ENCODE measurements around the gene CCDC88A.
"Not testable (repeated sequence)": the region's sequence is repeated elsewhere in the genome, so short reads cannot be mapped to it uniquely, and the experiment has no call there.

Gene CCDC88A

DNA sequence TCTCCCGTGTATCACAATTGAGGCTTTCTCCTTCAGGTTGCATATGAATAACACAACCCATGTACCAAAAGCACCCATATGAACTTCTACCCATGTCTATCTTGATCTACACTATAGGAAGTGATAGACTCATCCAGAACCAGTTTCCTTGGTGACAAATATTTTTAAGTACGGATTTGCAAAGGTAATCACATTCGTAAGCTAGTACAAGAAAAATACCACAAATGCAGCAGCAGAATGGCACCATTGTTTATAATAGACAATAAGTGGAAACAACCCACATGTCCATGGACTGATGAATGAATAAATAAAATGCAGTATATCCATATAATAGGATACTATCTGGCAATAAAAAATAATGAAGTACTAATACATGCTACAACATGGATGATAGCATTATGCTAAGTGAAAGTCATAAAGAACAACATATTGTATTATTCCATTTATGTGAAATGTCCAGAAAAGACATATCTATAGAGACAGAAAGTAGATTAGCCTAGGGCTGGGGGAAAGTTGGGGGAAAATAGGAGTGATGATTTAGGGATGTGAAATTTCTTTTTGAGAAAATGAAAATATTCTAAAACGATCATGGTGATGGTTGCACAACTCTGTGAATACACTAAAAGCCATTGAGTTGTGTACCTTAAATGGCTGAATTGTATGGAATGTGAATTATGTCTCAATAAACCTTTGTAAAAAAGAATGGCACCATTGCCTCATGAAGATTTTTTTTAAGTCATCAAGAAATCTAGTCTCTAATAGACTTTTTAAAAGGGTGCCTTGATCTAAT lies 3.4 kb upstream of the CCDC88A start:
- DNase-seq: no peak

DNA sequence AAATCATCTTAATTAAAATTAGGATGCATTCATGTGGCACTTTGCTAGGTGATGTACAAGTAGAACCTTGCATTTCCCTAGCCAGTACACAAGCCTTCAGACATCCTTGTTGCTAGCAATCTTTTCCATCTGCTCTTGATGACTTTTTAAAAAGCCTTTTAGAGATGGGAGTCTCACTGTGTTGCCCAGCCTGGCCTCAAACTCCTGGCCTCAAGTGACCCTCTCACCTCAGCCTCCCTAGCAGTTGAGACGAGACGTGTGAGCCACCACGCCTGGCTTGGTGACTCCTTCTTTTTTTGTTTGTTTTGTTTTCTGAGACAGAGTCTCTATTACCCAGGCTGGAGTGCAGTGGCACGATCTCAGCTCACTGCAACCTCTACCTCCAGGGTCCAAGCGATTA lies 1.7 kb upstream of the CCDC88A start:
- no peak for DNase-seq

DNA sequence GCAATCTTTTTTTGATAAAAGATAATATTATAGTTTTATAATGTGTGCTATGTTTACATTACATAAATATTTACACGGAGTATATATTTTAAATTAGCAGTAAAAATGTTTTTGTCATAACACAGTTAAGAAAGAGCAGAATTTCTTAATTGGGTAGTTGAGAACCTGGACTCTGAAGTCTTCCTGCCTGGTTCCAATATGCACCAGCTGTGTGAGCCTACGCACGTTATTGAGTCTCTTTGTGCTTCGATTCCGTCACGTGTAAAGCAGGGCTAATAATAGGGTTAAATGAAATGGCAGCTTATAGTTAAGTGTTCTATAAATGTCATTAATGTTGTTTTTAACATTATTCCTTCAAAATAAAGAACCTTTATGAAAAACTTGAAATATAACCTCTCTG lies 1.2 kb upstream of the CCDC88A start:
- no peak for DNase-seq

DNA sequence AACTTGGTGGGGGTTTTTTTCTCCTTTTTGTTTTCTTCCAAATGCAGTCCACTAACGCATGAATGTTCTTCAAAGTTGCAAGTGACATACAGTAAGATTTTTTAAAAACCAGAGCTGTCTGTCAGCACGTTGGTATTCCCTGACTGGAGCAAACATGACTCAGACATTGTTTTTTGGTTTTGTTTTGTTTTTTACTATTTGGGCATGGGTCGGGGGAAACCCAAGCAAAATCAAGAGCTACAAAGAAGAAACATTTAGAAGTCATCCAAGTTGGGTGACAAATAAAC lies 726 bp upstream of the CCDC88A start:
- no peak for DNase-seq

DNA sequence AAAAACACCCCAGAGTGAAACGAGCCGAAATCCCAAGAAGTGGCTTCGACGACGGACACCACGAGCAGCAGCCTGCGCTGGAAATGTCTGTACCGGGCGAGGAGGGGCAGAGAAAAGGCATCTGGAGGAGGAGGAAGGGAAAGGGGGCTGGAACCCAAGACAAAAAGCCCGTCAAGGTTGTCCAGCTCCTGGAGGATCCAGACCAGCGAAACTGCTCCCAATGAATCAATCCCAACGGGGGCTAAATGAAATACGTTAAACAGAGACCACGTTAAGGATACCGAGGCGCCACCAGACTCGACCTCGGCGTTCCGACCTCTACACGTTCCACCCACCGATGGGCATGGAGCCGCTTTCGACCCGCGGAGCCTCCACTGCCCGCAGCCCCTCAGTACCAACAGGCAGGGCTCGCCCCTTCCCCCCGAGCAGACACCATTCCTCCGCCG lies 400 bp downstream of the CCDC88A start:
- DNase-seq: peak; percentile 19

DNA sequence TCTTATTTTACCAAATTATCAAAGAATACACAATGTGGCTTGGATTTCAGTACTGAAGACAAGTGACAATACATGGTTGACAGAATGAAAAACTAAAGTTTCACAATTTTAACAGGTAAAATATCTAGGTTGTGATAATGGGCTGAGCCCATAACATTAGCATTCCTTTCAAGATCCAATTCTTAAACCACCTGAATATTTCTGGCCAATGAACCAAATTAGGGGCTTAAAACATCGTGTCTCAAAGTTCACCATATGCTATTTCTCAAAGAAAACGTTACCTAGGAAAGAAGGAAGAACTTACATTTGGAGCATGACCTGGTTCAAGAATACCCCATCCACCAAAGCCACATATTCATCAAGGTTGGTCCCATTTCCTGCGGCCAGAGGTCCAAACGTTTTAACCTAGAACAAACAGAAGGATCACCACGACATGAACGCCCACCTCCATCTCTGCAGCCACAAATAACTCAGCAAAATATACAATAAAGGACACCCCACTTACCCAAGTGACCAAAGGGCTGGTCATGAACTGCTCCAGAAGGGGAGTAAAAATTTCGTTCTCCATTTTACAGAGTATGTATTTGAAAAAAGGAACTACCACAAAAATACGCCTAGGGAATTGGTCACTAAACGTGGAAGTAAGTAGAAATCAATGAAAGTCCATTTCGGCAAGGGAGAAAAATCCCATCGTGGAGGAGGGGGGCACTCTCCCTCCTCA lies 984 bp downstream of the CCDC88A start:
- no peak for DNase-seq

DNA sequence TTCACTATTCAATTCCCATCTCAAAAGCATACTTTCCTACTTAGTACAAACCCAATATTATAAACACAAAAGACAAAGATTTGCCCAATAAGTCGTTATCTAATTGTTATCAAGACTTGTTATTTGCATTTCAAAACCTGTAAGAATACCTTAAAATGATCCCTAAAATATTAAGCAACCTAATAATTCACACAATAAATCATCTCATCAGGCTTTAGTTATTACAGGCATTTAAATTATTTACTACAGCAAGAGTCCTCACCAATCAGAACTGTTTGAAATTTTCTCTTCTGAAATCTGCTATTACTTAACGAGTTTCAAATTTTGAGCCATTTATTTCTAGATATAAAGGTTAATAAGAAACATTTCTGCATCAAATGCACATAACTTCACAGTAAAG lies 1.6 kb downstream of the CCDC88A start:
- no peak for DNase-seq

DNA sequence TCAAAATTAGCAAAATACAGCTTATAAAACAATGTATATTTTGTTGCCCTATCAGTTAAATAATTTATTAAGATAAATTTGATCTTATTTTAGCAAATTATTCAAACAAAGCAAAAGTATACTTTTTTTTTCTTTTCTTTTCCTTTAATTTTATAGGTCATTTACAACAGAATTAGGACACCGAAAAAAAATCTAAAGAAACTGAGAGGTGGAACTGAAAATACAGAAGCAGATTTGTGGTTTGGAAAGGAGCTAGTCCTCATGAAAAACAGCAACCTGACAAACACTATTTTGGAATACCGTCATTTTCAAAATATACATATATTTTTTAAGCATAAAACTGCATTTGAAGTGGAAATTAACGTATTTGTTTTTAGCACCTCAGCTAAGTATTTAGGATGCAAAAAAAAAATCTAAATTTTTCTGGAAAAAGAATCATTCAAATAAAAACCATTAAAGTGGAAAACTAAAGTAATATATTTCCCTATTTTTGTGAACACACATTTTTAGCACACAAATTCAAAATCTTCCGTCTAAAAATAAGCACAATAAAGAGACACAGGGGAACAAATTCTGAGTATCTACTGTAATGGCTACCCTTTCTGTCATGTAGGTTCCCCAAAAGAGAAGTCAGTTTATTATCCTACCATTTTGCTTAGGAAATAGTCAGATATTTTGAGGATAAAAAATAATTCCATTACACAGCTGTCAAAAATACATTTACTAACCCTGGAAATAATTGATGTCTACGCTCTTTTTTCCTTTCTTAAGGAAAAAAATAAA lies 2.7 kb downstream of the CCDC88A start:
- no peak for DNase-seq

DNA sequence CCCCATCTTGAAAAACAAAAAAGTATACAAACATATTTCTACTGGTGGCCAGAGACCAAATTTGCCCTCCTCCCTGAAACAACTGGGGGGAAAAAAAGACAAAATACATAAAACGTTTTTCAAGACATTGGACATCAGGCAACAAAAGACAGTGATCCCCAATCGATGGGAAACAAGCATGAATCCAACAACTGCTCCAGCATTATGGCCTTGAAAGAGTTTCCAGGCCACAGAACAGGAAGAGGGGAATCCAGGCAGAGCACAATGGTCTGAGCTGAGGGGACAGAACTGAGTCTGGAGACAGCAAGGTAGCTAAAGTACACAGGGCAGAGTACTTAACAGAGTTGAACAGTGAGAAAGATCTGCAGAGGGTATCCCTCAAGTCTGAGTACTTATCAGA lies 4.4 kb downstream of the CCDC88A start:
- DNase-seq: no peak

DNA sequence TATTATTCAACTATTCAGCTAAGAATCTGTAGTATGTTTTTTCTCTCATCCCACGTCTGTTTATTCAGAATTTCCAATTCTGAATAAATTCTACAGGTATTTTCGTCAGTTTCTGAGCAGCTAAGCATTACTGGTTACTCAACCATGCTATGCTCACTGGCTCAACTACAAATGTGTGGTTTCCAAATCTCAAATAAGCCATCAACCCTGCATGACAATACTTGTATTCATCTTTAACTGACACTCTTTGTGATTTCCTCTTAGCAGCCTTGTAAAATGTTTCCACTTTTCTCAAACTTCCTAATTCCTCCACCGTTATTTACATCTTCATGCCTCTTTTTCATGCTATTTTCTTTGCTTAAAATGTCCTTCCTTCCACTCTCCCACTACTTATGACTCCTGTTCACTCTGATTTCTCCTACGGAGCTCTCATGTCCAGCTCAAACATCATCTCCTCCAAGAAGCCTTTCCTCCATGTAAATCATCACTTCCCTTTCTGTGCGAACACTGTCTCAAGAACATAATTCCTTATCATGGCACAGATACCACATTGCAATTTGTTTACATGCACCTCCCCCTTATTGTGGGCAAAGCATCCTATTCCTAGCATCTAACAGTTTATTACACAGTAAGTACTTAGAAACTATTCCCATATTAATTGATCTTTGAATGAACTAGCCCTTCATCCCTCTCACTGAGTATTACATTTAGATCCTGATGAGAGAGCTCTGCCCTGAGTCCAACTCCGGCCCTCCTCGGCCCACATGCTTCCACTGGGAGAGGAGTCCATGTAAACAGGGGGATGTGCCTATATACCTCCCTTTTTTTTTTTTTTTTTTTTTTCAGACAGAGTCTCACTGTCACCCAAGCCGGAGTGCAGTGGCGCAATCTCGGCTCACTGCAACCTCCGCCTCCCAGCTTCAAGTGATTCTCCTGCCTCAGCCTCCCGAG lies 10.5 kb downstream of the CCDC88A start:
- no peak for DNase-seq

DNA sequence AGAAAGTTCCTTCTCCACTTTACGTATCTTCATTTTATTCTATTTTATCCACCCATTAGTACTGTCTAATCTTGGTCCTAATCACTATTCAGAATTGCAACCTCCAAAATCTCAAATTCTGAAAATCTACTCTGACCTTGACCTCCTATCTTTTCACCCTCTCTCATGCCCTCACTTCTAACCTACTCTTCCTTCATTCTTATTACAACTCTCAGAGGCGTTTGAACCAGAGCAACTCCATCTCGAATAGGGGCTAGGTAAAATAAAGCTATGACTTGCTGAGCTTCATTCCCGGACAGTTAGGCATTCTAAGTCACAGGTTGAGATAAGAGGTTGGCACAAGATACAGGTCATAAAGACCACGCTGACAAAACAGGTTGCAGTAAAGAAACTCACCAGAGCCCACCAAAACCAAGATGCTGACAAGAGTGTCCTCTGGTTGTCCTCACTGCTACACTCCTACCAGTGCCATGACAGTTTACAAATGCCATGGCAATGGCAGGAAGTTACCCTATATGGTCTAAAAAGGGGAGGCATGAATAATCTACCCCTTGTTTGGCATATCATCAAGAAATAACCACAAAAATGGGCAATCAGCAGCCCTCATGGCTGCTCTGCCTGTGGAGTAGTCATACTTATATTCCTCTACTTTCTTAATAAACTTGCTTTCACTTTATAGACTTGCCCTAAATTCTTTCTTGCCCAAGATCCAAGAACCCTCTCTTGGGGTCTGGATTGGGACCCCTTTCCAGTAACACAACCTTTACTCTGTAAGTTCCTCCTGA lies 11.4 kb downstream of the CCDC88A start:
- DNase-seq: no peak

DNA sequence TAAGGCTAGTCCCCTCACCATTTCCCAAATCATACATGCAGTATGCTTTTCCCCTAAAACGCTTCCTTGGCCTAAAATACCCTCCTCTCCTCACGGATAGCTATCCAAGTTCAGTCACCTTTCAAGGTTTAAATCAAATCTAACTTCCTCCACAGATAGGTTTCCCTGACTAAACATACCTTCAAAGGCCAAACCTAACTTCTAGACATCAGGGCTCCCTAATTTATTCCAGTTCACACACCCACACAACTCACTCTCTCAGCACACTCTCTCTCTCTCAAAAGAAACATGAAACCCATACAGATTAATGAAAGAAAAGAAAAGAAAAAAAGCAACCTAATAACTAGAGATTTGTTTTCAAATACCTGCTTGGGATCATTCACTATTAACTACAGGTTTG lies 14.5 kb downstream of the CCDC88A start:
- no peak for DNase-seq

DNA sequence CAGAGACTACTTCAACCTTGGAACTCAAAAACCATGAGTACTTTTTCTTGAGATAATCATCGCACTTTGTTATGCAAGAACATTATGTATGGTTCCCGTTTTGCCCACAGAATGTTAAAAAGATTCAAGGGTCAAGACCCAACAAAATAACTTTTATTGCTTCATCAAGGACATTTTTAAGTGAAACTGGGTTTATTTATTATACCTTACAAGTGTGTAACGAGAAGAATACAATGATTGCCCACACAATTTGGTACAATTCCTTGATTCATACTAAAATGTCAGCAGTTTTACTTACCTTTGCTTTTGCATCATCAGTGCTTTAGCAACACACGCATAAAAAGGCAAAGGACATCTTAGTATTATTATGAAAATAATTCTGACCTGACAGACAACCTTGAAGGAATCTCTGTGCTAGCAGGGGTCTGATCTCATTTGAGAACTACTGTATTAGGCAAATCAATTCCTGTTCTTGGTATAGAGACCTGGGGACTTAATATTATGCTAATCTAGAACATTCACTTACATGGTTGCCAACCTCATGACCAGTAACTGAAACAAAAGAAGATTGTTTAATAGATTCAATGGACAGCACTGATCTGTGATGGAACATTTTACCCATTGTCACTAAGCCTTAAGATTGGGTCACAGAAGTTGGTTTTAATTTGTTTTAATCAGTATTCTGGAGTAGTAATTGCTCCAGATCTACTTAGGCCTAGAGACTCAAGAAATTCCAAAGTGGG lies 16.2 kb downstream of the CCDC88A start:
- no peak for DNase-seq

DNA sequence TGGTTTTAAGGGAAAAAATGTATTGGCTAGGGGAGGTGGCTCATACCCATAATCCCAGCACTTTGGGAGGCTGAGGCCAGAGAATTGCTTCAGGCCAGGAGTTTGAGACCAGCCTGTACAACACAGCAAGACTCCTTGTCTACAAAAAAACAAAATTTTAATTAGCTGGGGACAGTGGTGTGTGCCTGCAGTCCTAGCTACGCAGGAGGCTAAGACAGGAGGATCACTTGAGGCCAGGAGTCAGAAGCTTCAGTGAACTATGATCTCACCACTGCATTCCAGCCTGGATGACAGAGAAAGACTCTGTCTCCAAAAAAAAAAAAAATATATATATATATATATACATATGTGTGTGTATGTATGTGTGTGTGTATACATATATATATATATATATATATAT lies 18.5 kb downstream of the CCDC88A start:
- no peak for DNase-seq

DNA sequence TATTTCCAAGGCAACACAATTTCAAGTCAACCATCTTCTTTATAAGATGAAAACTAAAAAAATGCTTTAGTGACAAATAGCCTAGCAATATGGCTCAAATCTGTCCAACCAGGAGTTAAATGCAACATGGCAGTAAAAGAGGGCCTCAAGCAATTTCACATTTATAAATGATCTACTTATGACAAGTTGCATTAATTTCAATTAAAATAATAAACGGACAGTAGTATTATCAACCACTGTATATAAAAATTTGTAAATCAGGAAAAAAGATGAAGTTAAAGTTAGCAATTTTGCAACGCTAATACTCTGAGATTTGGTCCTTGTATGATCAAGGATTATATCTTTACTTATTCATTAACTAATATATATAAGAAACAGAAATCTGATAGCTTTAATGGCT lies 19.3 kb downstream of the CCDC88A start:
- DNase-seq: no peak

DNA sequence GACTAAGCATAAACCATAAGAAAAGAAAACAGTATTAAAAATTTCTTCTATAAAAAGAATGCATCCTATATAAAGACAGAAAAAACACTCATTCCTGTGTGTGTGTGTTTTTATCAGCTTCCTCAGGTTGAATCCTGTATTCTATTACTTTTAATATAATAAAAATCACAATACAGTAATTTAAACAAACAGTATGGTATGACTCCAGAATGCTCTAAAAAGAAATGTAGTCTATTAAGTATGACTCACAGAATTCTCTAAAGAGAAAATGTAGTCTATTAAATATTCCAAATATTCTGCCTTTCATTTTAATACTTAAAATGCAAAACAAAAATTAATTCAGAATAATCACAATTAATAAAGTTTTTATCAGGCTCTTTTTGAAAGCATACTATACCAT lies 19.8 kb downstream of the CCDC88A start:
- no peak for DNase-seq

DNA sequence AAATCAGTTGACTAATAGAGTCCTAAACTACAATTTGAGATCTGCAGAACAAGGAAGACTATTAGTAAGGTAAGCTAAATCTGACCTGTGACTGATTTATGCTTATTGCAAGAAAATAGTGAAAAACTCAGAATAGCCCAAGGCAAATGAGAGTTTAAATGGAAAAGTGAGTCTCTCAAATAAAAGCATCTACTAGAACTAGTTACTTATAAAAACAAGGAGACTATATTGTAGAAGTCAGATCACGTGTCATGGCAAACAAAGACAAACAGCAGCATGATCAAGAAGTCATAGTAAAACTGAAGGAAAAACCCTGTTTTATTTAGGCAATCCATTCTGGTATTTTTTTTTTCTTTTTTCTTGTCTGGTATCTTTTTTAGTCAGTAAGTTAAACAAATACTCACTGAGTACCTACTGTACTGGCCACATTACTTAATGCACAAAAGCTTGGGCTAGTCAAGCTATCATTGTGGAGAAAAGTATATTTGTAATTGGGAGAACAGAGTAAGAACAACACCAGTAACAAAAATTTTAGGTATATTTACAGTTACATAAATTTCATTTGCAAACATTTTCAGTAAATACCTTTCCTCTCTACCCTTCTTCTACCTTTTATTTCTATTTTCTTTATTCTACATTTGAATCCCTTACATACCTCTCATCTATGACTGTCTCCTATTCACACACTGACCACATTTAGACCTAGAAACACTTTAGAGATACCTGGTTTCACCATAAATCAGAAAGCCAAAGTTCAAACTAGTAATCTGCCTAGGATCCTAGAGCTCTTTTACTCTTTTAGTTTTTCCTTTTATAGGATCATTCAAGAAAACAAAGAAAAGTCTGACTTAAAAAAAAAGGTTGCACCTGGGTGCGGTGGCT lies 23.7 kb downstream of the CCDC88A start:
- no peak for DNase-seq

DNA sequence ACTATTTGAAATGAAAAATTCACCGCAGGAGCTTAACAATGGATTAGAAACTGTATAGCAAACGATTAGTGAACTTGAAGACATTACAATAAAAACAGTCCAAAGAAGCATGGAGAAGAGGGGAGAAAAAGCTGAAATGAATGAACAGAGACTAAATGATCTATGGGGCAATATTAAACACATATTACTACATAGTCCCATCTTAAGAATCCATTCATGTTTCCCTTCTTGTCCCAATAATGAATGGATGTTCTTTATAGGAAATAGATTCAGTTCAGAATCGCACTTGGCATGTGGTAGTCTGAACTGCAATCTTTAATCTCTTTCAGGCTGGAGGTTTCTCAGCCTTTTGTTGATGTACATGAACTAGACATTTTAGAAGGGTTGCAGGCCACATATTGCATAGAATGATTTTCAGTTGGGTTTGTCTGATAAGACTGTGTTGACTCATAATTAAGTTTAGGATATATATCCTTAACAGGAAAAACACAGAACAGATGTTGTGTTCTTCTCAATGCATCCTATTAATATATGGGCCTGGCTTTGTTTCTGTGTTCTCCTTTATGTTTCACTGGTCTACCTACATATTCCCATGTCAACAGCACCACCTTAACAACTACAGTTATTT lies 27.9 kb downstream of the CCDC88A start:
- DNase-seq: no peak

DNA sequence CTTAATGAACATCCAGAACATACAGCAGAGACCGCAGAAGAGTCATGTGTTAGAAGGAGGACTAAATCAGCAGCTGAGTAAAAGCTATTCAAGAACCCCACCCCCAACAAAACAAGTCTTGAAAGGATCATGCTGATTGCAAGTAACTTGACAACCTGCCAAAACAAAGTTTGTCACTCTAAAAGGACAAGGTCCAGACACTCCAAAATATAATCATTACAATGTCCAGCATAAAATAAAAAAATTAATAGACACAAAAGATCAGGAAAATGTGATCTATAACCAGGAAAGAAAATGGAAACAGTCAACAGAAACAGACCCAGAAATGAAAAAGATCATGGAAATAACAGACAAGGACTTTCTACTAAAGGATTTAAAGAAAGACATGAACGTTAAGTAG lies 28.5 kb downstream of the CCDC88A start:
- DNase-seq: no peak

DNA sequence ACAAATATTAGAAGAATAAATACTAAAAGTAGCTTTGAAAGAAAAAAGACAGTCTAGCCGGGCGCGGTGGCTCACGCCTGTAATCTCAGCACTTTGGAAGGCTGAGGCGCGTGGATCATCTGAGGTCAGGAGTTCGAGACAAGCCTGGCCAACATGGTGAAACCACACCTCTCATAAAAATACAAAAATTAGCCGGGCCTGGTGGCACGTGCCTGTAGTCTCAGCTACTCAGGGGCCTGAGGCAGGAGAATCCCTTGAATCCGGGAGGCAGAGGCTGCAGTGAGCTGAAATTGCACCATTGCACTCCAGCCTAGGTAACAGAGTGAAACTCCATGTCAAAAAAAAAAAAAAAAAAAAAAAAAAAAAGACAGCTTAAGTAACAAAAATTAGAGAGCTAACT lies 34.1 kb downstream of the CCDC88A start:
- DNase-seq: not testable (repeated sequence)
